ENCODE results near the gene MEST. TPM values are rescaled to one million over a fixed set of nuclear protein-coding genes. Genes with fewer than 3 reads are reported as not detected.

Gene MEST
- total RNA-seq, 1 donor from 2014 or later, result 8.1 TPM

GRCh38 chr7:130544356-130544755 is 52.5 kb downstream of the MEST start:
- DNase-seq (no peak), ATAC-seq (ENCODE audit: low read depth) (no peak)
- ChIA-PET CTCF (no interaction called here), POLR2A (no interaction called here)
- intact Hi-C loops (cut with micrococcal nuclease), result no loop called here
- H3K27ac Mint-ChIP-seq, result no peak overlapping the region
- H3K9me3 Mint-ChIP-seq, result no peaks in the 10 kb centered on the region
- H3K4me3 Mint-ChIP-seq, result no peak overlapping the region
- no peaks in the 10 kb centered on the region for H3K4me1 Mint-ChIP-seq
- H3K27me3 Mint-ChIP-seq, result no peaks in the 10 kb centered on the region
- TF ChIP-seq CTCF (IDR thresholded peaks at IDR 0.05), result no peak
- peaks cover 26% of the 10 kb centered on the region for H3K36me3 Mint-ChIP-seq (ENCODE audit: low read depth)

GRCh38 chr7:130553398-130554029 is 61.6 kb downstream of the MEST start:
- Mint-ChIP-seq H3K27me3 (no peaks in the 10 kb centered on the region), H3K9me3 (no peaks in the 10 kb centered on the region), H3K27ac (no peak overlapping the region), H3K36me3 (ENCODE audit: low read depth) (peaks cover 35% of the 10 kb centered on the region), H3K4me3 (no peak overlapping the region), H3K4me1 (no peaks in the 10 kb centered on the region)
- ChIA-PET POLR2A (no interaction called here), CTCF (interaction anchor here (0.7 kb wide), 1 partner anchor 481 kb away, joined by 3 read pairs; no protein-coding TSS in a partner anchor)
- no peak for TF ChIP-seq CTCF (IDR thresholded peaks at IDR 0.05)
- no peak for ATAC-seq (ENCODE audit: low read depth)
- DNase-seq, result no peak
- intact Hi-C loops (cut with micrococcal nuclease), result no loop called here

GRCh38 chr7:130554481-130554880 is 62.6 kb downstream of the MEST start:
- no peak for ATAC-seq (ENCODE audit: low read depth)
- H3K9me3 Mint-ChIP-seq, result no peaks in the 10 kb centered on the region
- no peak for DNase-seq
- no peak for TF ChIP-seq CTCF (IDR thresholded peaks at IDR 0.05)
- no peak overlapping the region for H3K4me3 Mint-ChIP-seq
- intact Hi-C loops (cut with micrococcal nuclease), result no loop called here
- no peaks in the 10 kb centered on the region for H3K27me3 Mint-ChIP-seq
- no peak overlapping the region for H3K27ac Mint-ChIP-seq
- ChIA-PET CTCF (no interaction called here), POLR2A (no interaction called here)
- peaks cover 31% of the 10 kb centered on the region for H3K36me3 Mint-ChIP-seq (ENCODE audit: low read depth)
- no peaks in the 10 kb centered on the region for H3K4me1 Mint-ChIP-seq

Other genes starting within 250 kb of the MEST start
- not detected in 2 replicates for gene CPA2, start 225.2 kb upstream of the MEST start, total RNA-seq
- not detected in 2 replicates for gene CPA4, start 198.9 kb upstream of the MEST start, total RNA-seq
- gene CPA5, start 147.3 kb upstream of the MEST start, total RNA-seq, result not detected in 2 replicates
- not detected in 2 replicates for gene CPA1, start 111.6 kb upstream of the MEST start, total RNA-seq
- 5.1 and 6.6 TPM in 2 replicates for gene CEP41, start 51.1 kb upstream of the MEST start, total RNA-seq
- gene COPG2, start 176.7 kb downstream of the MEST start, total RNA-seq, result 15.3 and 15.4 TPM in 2 replicates
- gene TSGA13, start 194.5 kb downstream of the MEST start, total RNA-seq, result not detected in 2 replicates
- 0.10 TPM in 1 of 2 replicates, not detected in the other for gene KLF14, start 242.1 kb downstream of the MEST start, total RNA-seq